ENCODE measurements around the gene PTPRT.

Gene PTPRT

GRCh38 chr20:43140726-43141125 lies 49.0 kb downstream of the PTPRT start:
- DNase-seq (ENCODE audit: low read depth), result no peak
- no peak overlapping the region for H3K4me3 ChIP-seq (ENCODE audit: low read depth, low read length)
- TF ChIP-seq POLR2A (IDR thresholded peaks at IDR 0.05; ENCODE audit: extremely low read depth, insufficient read length), result no peak
- no peak for TF ChIP-seq MAX (IDR thresholded peaks at IDR 0.05; ENCODE audit: low read depth, low read length)
- TF ChIP-seq MYC (IDR thresholded peaks at IDR 0.05; ENCODE audit: low read depth, low read length), result no peak
- TF ChIP-seq CTCF (IDR thresholded peaks at IDR 0.05; ENCODE audit: low read depth, low read length), result no peak

- no peak overlapping the region for H3K4me3 ChIP-seq (ENCODE audit: low read depth, low read length)
- no peak for TF ChIP-seq MAX (IDR thresholded peaks at IDR 0.05; ENCODE audit: low read depth, low read length)
- no peak for TF ChIP-seq MYC (IDR thresholded peaks at IDR 0.05; ENCODE audit: low read depth, low read length)
- TF ChIP-seq CTCF (IDR thresholded peaks at IDR 0.05; ENCODE audit: low read depth, low read length), result no peak
- TF ChIP-seq POLR2A (IDR thresholded peaks at IDR 0.05; ENCODE audit: extremely low read depth, insufficient read length), result no peak
- no peak for DNase-seq (ENCODE audit: low read depth)
Observed at GRCh38 chr20:43138061-43138770, 51.5 kb downstream of the PTPRT start.

- DNase-seq (ENCODE audit: low read depth), result no peak
- H3K4me3 ChIP-seq (ENCODE audit: low read depth, low read length), result no peak overlapping the region
Observed at GRCh38 chr20:43137160-43137559, 52.5 kb downstream of the PTPRT start.

DNA sequence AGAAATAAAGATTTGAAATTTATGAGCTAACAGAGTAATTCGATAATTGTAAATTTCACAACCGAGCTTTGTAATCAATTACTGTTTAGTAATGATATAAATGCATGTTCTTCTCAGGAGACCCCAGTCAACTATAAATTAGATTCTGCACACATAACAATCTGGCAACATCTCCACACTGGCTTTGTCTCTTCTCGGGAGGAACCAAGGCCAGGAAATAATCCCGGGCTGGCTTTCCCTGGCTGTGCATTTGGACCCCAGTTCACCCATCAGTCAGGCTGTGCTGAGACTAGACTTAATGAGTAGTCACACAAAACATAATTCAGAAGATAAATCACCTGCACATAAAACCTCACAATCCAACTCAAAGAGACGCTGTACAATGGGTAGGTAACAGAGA lies 65.5 kb downstream of the PTPRT start:
- H3K4me3 ChIP-seq (ENCODE audit: low read depth, low read length), result no peak overlapping the region
- DNase-seq (ENCODE audit: low read depth), result no peak
- no peak for TF ChIP-seq POLR2A (IDR thresholded peaks at IDR 0.05; ENCODE audit: extremely low read depth, insufficient read length)
- TF ChIP-seq MAX (IDR thresholded peaks at IDR 0.05; ENCODE audit: low read depth, low read length), result no peak

More at GRCh38 chr20:43137160-43137559, 52.5 kb downstream of the PTPRT start:
- no peak for TF ChIP-seq POLR2A (IDR thresholded peaks at IDR 0.05; ENCODE audit: extremely low read depth, insufficient read length)
- TF ChIP-seq CTCF (IDR thresholded peaks at IDR 0.05; ENCODE audit: low read depth, low read length), result no peak
- no peak for TF ChIP-seq MYC (IDR thresholded peaks at IDR 0.05; ENCODE audit: low read depth, low read length)
- TF ChIP-seq MAX (IDR thresholded peaks at IDR 0.05; ENCODE audit: low read depth, low read length), result no peak

GRCh38 chr20:43123180-43123579 lies 66.5 kb downstream of the PTPRT start:
- TF ChIP-seq MYC (IDR thresholded peaks at IDR 0.05; ENCODE audit: low read depth, low read length), result no peak
- TF ChIP-seq POLR2A (IDR thresholded peaks at IDR 0.05; ENCODE audit: extremely low read depth, insufficient read length), result no peak
- no peak for TF ChIP-seq CTCF (IDR thresholded peaks at IDR 0.05; ENCODE audit: low read depth, low read length)
- no peak for TF ChIP-seq MAX (IDR thresholded peaks at IDR 0.05; ENCODE audit: low read depth, low read length)
- H3K4me3 ChIP-seq (ENCODE audit: low read depth, low read length), result no peak overlapping the region
- DNase-seq (ENCODE audit: low read depth), result no peak

DNA sequence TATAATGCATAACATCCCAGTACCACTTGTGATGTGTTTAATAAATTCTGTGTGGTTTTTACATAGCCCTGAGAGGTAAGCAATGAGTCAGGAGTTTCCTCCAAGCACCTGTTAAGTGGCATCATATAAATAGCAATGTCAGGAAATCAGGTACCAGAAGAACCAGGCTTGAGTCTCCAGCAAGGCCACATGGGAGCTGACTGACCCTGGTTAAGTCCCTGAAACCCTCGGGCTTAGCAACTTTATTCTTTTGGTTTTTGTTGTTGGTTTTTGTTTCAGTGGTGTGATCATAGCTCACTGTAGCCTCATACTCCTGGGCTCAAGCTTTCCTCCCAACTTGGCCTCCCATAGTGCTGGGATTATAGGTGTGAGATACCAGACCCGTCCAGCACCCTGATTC lies 70.0 kb downstream of the PTPRT start:
- no peak overlapping the region for H3K4me3 ChIP-seq (ENCODE audit: low read depth, low read length)
- TF ChIP-seq CTCF (IDR thresholded peaks at IDR 0.05; ENCODE audit: low read depth, low read length) (no peak), MAX (IDR thresholded peaks at IDR 0.05; ENCODE audit: low read depth, low read length) (no peak), MYC (IDR thresholded peaks at IDR 0.05; ENCODE audit: low read depth, low read length) (no peak), POLR2A (IDR thresholded peaks at IDR 0.05; ENCODE audit: extremely low read depth, insufficient read length) (no peak)
- DNase-seq (ENCODE audit: low read depth), result no peak

All from NB4 (cell line).